Renal cortical epithelial cell (primary cell): Measurements from ENCODE around the gene PRKAR2A. TPM values are rescaled to one million over a fixed set of nuclear protein-coding genes. Genes with fewer than 3 reads are reported as not detected.
"Not testable (repeated sequence)": the region's sequence is repeated elsewhere in the genome, so short reads cannot be mapped to it uniquely, and the experiment has no call there.

Experiments
- DNase-seq: peaks from one replicate; pipeline ENCODE4 v3.0.0-alpha.2; 2011; ENCODE audit warnings: low read depth
- total RNA-seq: library from RNA; depleted of rRNA; stranded (reverse); fragments of >200 nt; gene quantifications from 2 replicates; pipeline ENCODE4 v1.2.3, GENCODE V29; 2014

PRKAR2A gene
- total RNA-seq, 1 donor from 2014 or later, result 44.5 TPM

GRCh38 chr3:48733752-48734518 is 113.7 kb downstream of the PRKAR2A start:
- not testable (repeated sequence) for DNase-seq

- no peak for DNase-seq
Measured at GRCh38 chr3:48727511-48727910, 120.2 kb downstream of the PRKAR2A start.

- not testable (repeated sequence) for DNase-seq
Measured at GRCh38 chr3:48725185-48725855, 122.4 kb downstream of the PRKAR2A start.

GRCh38 chr3:48723725-48724124 is 123.9 kb downstream of the PRKAR2A start:
- no peak for DNase-seq

GRCh38 chr3:48723293-48723692 is 124.4 kb downstream of the PRKAR2A start:
- DNase-seq, result not testable (repeated sequence)

GRCh38 chr3:48716982-48717746 is 130.5 kb downstream of the PRKAR2A start, which contains the start of gene IP6K2:
Gene IP6K2, minus strand, starts transcription at chr3:48717221. Its CDS starts 21,930 bp downstream, at chr3:48695291.
- DNase-seq, result peak; percentile 94

GRCh38 chr3:48716508-48716981 is 131.1 kb downstream of the PRKAR2A start:
- no peak for DNase-seq

GRCh38 chr3:48715174-48715800 is 132.4 kb downstream of the PRKAR2A start:
- DNase-seq, result peak; percentile 80

GRCh38 chr3:48711727-48712126 is 135.9 kb downstream of the PRKAR2A start:
- DNase-seq, result no peak

- peak; percentile 68 for DNase-seq
Measured at GRCh38 chr3:48709051-48709461, 138.6 kb downstream of the PRKAR2A start.

- peak; percentile 39 for DNase-seq
Measured at GRCh38 chr3:48708481-48708889, 139.2 kb downstream of the PRKAR2A start.

- no peak for DNase-seq
Measured at GRCh38 chr3:48707157-48707556, 140.5 kb downstream of the PRKAR2A start.

- no peak for DNase-seq
Measured at GRCh38 chr3:48702320-48702920, 145.3 kb downstream of the PRKAR2A start.

- DNase-seq, result peak; percentile 51
Measured at GRCh38 chr3:48700731-48701405, 146.8 kb downstream of the PRKAR2A start.

GRCh38 chr3:48698891-48699290 is 148.8 kb downstream of the PRKAR2A start:
- no peak for DNase-seq

- no peak for DNase-seq
Measured at GRCh38 chr3:48697952-48698351, 149.7 kb downstream of the PRKAR2A start.

GRCh38 chr3:48696601-48697000 is 151.1 kb downstream of the PRKAR2A start:
- peak; percentile 22 for DNase-seq
